ENCODE measurements around the gene TMEM179.

TMEM179 gene

DNA sequence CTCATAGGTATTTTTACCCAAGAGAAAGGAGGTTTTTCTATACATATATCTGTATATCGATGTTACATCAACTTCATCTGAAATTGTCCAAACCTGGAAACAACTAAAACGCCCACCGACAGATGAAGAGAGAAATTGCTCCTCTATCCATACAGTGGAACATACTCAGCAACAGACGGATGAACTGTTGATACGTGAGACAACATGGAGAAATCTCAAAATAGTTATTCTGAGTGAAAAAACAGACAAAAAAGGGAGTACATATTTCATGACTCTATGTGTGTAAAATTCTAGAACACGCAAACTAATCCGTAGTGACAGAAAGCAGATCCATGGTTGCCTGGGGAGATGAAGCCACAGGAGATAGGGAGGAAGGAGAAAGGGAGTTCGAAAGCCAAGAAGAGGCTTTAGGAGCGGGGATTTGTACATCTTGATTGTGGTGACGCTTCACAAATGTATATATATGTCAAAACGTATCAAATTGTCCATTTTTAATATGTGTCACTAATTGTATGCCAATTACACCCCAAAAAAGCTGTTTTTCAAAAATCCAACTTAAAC, 62.6 kb downstream of the TMEM179 start:
- FAIRE-seq = no peak
